Cardiac fibroblast (primary cell): Measurements from ENCODE around the gene HOXD4.

Experiments
- DNase-seq, 2 donors: peaks; one replicate each; pipeline versions ENCODE4 v3.0.0 to v3.0.0-alpha.2; 2010; ENCODE audit warnings: low read depth in 2 of 2
- H3K4me3 ChIP-seq, 2 donors: replicated peaks in 1 of 2; 1 replicate in 1 of 2; 2 replicates in 1 of 2; pipeline ENCODE4 v1.5.1; 2011; ENCODE audit warnings: low read depth in 2 of 2, low read length in 2 of 2, mild to moderate bottlenecking in 2 of 2, moderate library complexity in 1 of 2
- TF ChIP-seq, protein P1 (sequence below): IDR thresholded peaks from one replicate; pipeline ENCODE4 v1.5.1; 2011; ENCODE audit warnings: low read depth, mild to moderate bottlenecking, low read length, inconsistent platforms

HOXD4 gene

DNA sequence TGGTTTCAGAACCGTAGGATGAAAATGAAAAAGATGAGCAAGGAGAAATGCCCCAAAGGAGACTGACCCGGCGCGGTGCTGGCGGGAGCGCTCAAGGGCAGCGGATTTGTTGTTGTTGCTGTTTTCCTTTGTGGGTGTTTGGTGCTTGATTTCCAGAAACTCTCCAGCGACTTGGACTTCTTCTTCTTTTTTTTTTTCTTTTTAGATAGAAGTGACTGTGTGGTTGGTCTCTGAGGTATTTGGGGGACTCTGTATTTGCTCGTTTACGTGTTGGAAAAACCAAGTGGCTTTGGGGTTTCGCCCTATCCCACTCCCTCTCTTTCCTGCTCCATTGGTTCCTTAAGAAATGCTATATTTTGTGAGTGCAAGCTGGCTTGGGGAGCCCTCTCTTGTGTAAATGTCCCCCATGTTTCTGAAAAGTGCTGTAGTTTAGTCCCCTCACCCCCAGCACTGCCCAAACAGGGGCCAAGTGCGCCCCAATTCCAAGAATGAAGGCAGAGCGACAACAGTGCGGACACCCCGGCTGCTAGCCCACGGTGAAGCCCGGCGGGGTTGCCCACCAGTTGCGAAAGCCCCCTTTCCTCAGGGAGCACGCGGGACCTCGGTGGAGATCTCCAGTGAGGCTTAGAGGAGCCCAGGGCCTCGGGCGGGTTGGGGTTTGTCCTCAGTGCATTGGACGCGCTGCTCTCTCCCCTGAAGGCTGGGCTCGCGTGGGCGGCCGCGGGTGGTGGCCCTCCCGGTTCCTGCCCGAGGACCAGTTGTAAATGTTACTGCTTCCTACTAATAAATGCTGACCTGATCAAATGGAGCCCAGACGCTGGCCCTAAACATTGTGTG, 27.0 kb upstream of the HOXD4 start:
- no peak for DNase-seq

DNA sequence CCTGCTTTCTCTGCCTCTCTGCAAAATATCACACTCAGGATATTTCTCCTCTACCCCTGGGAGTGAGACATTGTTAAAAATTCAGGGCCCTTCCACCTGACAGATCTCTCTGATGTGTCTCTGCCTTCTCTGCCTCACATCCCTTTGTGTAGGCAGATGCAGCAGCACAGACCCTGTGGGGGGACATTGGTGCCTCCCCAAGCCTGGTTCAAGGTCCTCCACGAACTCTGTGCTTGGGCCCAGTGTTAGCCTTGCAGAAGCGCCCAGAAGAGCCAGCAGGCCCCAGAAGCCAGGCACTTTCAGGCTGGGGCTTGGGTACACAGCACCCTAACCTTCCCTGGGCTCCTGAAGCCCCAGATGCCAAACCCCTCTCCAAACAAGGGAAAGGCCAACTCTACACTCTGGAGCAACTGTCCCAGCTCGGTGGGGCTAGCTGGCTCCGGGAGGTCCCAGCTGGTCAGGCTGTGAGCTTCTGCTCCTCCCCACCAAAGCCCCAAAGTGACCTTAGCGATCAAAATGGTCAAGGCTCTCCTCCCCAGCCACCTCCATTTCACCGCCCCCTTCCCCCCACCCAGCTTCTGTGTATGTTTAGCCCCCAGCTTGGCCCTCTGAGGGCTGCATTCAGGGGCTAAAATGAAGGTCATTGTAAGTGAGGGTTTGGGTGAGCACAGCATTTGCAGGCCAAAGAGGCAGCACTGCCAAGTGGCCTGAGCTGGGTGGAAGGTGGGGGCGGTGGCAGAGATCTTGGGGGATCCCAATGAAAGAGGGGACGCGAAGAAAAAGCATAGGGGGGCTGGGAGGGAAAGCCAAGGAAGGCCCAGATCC, 26.2 kb upstream of the HOXD4 start:
- DNase-seq: no peak
- TF ChIP-seq, protein P1, sequence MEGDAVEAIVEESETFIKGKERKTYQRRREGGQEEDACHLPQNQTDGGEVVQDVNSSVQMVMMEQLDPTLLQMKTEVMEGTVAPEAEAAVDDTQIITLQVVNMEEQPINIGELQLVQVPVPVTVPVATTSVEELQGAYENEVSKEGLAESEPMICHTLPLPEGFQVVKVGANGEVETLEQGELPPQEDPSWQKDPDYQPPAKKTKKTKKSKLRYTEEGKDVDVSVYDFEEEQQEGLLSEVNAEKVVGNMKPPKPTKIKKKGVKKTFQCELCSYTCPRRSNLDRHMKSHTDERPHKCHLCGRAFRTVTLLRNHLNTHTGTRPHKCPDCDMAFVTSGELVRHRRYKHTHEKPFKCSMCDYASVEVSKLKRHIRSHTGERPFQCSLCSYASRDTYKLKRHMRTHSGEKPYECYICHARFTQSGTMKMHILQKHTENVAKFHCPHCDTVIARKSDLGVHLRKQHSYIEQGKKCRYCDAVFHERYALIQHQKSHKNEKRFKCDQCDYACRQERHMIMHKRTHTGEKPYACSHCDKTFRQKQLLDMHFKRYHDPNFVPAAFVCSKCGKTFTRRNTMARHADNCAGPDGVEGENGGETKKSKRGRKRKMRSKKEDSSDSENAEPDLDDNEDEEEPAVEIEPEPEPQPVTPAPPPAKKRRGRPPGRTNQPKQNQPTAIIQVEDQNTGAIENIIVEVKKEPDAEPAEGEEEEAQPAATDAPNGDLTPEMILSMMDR: no peak
- H3K4me3 ChIP-seq: no peak overlapping the region

More for the DNA sequence above, 27.0 kb upstream of the HOXD4 start:
- no peak overlapping the region for H3K4me3 ChIP-seq
- TF ChIP-seq, protein P1: no peak

DNA sequence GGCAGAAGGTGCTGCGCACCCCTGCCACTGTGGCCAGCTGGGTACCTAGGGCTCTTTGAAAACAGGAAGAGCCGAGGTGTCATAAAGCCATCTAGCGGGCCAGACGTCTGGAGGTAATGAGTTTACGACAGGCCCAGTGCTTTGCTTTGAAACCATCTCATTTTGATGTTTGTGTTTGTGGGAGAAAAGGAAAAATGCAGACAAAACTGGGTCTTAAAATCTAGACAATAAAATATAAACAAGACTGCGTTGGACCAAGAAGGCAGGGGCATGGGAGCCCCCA, 25.6 kb upstream of the HOXD4 start:
- DNase-seq: no peak
- TF ChIP-seq, protein P1: no peak
- H3K4me3 ChIP-seq: no peak overlapping the region

DNA sequence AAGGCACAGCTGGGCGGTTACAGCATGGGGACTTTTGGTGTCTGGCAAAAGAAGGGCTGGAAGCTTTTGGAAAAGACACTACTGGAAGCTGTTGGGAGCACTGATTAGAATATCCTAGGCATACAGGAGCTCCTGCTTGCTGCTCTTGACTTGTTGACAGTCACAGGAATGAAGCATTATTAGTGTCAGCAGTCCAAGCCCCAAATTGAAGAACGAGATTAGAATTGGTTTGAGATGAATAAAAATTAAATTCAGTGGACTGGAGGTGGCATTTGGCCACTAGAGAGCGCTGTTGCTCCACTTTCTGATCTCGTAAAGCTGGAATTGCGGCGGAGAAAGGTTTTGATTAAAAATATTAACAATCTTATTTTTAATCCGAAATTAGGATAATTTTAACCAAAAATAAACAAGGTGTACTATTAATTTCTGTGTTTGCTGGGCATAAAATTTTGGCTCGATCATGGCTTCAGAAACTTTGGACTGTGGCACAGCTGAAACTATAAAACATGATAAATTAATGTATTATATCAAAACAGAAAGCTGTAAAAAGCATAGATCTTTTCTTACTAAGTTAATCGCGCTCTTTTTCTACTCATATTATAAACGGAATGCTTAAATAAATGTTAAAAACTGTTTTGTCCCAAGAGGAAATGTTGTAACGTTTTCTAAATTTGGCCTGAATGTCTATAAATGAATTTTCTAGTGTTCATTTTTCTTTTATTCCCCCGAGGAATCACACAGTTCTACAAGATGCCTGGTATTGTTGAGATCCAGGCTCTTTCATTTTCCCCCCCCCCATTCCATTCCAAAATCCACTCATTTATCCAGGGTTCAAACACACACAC, 24.2 kb upstream of the HOXD4 start:
- DNase-seq: peak; percentile 67 to 75
- TF ChIP-seq, protein P1: peak; percentile 76
- H3K4me3 ChIP-seq: no peak overlapping the region

DNA sequence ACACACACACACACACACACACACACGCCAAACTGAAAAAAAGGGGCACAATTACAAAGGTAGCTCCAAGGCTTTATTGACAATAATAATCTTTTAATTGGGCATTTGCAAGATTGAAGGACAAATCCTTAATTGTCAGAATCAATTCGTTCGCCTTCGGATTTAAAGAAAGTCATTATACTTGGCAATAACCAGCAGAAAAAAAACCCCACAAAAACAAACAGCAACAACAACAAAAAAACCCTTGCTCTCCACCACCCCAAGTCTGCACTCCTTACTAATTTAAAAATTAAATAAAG, 23.6 kb upstream of the HOXD4 start:
- H3K4me3 ChIP-seq: no peak overlapping the region
- TF ChIP-seq, protein P1: no peak
- no peak for DNase-seq

DNA sequence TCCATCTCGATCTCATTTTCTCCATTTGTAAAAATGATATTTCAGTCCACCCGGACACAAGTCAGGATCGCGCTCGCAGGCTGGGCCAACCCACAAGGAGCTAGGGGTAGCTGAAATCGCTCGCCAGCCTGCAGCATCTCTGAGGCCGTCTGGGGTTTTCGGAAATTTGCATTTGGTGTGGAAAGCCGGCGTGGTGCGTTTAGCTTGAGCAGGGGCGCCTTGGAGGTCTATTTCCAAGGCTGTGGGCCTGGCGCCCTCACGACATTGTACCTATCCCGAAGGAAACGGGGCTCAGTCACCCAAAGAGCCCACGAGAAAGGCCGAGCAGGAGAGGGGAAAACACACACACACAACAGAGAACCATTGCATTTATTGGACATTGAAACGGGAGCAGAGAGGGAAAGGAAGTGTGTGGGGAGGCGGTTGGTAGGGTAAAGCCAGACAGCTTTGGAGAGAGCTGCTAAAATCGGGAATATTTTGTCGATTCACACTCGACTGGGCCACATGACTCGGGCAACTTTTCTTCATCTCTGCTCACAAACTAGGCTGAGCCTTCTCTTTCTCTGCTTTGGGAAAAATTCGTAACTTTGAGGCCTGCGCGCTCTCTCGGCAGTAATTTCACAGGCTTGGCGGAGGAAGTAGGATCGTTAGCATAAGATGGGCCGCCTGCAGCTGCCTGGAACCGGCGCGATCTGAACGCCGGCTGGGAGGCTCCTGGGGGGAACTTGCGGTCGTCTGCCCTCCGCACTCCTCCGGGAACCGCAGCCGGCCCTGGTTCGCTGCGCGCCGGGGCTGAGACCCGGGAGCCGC, 23.0 kb upstream of the HOXD4 start:
- no peak overlapping the region for H3K4me3 ChIP-seq
- no peak for DNase-seq
- TF ChIP-seq, protein P1: no peak
